Astrocyte (in vitro differentiated cells and primary cell): ENCODE results near the gene CSMD2.

Experiments
- EZH2 ChIP-seq: IDR thresholded peaks from 2 replicates; pipeline ENCODE4 v1.6.1; 2012; ENCODE audit warnings: mild to moderate bottlenecking, low read length, inconsistent platforms; ENCODE audit not compliant: insufficient read depth
- TF ChIP-seq, protein P1 (sequence below): IDR thresholded peaks from 2 replicates; pipeline ENCODE4 v1.5.1; 2011; ENCODE audit warnings: low read depth, mild to moderate bottlenecking, inconsistent platforms, low read length, moderate library complexity; ENCODE audit not compliant: insufficient read depth

GRCh38 chr1:33740040-33740744 is 424.8 kb downstream of the CSMD2 start:
- TF ChIP-seq, protein P1, sequence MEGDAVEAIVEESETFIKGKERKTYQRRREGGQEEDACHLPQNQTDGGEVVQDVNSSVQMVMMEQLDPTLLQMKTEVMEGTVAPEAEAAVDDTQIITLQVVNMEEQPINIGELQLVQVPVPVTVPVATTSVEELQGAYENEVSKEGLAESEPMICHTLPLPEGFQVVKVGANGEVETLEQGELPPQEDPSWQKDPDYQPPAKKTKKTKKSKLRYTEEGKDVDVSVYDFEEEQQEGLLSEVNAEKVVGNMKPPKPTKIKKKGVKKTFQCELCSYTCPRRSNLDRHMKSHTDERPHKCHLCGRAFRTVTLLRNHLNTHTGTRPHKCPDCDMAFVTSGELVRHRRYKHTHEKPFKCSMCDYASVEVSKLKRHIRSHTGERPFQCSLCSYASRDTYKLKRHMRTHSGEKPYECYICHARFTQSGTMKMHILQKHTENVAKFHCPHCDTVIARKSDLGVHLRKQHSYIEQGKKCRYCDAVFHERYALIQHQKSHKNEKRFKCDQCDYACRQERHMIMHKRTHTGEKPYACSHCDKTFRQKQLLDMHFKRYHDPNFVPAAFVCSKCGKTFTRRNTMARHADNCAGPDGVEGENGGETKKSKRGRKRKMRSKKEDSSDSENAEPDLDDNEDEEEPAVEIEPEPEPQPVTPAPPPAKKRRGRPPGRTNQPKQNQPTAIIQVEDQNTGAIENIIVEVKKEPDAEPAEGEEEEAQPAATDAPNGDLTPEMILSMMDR = no peak
- TF ChIP-seq EZH2 = no peak
